Hypothalamus (tissue), 51 donors: ENCODE data around the gene THAP7.

ENCODE experiments used
- DNase-seq, 51 donors: peaks; one replicate each; lab custom pipeline; 2025; lab: John Stamatoyannopoulos, UW

THAP7 gene

DNA sequence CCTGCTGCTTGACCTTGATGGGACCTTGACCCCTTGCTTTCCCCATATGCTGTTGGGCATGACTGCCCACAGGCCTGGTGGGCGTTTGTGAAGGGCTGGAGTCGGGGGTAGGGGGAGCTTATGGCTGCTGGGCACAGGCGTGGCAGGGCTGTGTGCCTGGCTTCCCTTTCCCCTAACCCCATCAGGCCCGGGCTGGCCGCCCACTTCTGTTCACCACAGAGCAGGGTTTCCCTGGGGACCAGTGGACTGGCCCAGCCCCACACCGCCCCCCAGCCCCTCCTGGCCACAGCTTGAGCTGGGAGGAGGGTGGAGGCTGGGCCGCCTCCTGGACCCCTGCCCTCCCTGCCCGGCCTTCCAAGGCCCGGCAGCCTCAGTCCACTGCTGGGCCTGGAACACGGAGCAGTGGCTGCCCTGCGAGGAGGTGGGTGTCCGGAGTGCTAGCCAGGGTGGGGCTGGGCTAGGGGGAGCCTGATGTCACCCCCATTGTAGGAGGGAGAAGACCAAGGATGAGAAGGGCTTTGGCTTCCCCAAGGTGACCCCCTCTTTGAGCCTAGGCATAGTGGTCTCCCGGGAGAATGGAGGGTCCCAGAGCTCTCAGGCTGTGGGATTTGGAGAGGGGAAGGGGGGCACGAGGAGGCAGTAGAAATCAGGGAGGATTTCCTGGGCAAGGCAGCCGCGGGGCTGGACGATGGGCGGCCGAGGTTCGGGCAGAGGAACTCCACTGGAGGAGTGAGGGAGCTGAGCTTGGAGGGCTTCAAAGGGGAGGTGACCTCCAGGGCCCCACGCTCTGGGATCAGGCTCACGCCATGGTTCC, 34.8 kb downstream of the THAP7 start, which contains the start of gene AIFM3:
Gene AIFM3, plus strand, starts transcription at position 373 of the 814 bp plus-strand sequence. CDS start 690 bp downstream, outside the sequence.
- DNase-seq = peak in 27 of 51 donors; percentile 15 to 69 (median 50)

- DNase-seq = no peak
Observed at GRCh38 chr22:20965888-20966855, 35.7 kb downstream of the THAP7 start.

DNA sequence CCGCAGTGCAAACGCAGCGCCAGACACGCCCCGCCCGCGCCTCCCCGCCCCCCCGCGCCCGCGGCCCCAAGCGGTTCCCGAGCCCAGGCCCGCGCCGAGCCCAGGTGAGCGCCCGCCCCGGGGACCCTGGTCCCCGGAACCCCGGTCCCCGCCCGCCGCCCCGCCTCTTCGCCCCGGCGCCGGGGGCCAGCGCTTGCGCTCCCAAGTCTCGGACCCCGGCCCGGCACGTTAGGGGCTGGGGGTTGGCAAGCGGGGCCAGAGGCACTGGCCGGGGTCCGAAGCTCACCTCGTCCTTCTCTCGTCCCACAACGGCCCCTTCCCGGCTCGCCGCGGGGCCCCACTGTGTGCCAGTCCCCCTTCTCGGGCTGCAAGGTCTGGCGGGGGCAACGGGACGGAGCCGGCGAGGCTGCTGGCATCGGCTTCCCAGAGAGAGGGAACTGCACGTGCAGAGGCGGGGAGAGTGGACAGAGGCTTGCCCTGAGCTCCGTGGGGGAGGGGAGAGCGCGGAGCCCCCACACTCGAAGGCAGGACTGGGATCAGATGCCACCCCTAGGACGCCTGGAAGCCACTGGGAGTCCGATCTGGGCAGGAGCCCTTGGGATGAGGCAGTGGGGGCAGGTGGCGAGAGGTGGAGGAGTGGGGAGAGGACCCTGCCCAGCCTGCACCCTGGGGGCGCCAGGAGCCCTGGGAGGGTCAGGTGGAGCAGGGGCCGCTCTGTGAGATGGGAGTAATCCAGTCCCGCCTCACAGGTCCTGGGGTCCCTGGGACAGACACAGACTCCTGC, 36.6 kb downstream of the THAP7 start:
- DNase-seq = peak in 1 of 51 donors; percentile 14

GRCh38 chr22:20964799-20965103, 37.2 kb downstream of the THAP7 start:
- no peak for DNase-seq

DNA sequence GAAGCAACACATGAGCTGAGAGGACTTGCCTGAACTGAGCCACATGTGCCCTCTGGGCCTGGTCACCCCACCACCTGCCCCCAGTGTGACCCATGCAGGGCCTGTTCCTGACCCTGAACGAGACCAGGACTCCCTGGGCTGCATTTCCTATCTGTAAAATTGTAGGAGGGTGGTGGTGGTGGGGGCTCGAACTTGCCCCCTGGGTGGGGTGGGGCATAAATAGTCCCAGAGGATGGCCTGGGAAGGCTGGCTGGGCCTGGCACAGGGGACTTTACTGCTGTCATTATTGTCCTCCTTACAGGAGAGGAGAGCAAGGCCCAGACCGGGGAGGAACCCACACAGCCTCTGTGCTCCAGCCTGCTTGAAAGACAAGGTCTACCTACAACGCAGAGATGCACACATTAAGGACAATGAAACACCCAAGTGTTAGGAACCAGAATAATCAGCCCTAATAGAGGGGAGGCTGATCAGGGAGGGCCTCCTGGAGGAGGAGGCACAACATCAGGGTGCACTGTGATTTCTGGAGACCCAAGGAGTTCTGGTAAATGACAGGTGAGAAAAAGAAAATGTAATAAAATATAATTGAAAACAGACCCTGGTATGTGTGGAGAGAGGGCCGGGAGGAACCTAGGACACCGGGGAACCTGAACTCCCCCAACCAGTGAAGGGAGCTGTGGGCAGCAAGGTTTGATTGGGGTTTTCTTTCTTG, 37.7 kb downstream of the THAP7 start:
- DNase-seq = no peak

GRCh38 chr22:20963201-20964052, 38.5 kb downstream of the THAP7 start:
- DNase-seq = no peak

DNA sequence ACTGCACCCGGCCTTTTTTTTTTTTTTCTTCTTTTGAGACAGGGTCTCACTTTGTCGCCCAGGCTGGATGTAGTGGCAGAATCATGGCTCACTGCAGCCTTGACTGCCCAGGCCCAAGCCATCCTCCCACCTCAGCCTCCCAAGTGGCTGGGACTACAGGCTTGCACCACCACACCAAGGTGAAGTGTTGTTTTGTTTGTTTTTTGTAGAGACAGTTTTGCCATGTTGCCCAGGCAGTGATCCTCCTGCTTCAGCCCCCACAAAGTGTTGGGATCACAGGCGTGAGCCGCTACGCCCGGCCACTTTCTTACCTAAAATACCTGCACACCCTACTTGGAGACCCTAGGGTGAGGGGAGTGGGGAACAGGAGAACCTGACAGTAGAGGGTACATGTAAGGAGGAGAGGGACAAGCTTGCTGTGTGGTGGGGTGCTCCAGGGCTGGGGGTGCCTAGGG, 39.4 kb downstream of the THAP7 start:
- DNase-seq = no peak

- no peak for DNase-seq
Observed at GRCh38 chr22:20960609-20961008, 41.3 kb downstream of the THAP7 start.

DNA sequence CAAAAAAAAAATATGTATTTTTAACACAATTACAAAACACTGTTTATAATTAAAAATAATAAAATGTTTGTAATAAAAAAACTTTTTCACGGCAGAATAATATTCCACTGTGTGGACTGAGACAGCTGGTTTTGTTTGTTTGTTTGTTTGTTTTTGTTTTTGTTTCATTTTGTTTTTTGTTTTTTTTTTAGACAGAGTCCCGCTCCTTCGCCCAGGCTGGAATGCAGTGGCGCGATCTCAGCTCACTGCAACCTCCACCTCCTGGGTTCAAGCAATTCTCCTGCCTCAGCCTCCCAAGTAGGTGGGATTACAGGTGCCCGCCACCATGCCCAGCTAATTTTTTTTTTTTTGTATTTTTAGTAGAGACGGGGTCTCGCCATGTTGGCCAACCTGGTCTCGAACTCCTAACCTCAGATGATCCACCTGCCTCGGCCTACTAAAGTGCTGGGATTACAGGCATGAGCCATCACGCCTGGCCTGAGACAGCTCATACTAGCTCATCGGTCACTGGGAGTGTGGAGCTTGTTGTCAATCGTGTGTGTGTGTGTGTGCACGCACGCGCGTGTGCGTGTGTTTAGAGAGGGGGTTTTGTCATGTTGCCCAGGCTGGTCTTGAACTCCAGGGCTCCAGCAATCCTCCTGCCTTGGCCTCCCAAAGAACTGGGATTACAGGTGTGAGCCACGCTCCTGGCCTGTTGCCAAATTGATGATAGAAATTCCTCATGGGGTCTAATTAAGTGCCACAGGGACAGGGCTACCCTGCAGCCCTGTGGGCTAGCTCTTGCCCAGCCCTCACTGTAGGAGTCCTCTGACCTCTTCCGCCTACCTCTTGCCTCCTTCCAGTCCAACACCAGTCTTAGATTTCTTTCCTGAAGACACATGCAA, 42.1 kb downstream of the THAP7 start:
- no peak for DNase-seq

DNA sequence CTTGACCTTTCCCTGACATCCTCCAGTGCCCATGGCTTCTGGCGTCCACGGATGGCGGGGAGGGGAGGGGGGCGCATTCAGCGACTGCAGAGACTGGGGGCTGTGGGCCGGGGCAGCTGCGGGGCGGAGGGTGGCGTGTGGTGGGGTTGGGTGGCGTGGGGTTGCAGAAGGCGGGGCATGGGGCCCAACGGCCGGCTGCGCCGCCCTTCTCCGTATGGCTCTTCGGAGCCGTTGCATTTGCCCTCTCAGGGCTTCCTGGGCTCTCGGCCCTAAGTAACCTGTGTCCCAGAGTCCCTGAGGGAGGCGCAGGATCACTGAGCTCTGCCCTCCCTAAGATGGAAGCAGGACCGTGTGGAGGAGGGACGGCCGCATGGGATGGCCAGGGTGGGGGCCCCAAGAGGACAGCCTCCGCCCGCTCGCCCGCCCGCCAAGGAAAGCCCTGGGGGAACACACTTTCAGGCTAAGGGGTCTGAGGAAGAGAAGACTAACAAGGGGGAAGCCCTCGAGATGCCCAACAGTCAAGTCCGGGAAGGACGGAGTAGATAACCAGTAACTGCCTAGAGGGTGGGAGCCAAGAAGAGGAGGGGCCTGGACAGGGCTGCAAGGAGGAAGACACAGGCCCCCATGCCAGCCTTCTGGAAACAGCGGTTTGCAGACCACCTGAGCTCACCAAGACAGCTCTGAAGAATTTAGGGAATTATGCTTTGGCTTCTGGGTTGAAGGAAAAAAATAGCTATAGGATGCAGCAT, 44.1 kb downstream of the THAP7 start:
- DNase-seq = peak in 4 of 51 donors; percentile 23 to 43 (median 30)

- peak in 5 of 51 donors; percentile 3 to 36 (median 26) for DNase-seq
Observed at GRCh38 chr22:20957102-20957682, 44.7 kb downstream of the THAP7 start.

DNA sequence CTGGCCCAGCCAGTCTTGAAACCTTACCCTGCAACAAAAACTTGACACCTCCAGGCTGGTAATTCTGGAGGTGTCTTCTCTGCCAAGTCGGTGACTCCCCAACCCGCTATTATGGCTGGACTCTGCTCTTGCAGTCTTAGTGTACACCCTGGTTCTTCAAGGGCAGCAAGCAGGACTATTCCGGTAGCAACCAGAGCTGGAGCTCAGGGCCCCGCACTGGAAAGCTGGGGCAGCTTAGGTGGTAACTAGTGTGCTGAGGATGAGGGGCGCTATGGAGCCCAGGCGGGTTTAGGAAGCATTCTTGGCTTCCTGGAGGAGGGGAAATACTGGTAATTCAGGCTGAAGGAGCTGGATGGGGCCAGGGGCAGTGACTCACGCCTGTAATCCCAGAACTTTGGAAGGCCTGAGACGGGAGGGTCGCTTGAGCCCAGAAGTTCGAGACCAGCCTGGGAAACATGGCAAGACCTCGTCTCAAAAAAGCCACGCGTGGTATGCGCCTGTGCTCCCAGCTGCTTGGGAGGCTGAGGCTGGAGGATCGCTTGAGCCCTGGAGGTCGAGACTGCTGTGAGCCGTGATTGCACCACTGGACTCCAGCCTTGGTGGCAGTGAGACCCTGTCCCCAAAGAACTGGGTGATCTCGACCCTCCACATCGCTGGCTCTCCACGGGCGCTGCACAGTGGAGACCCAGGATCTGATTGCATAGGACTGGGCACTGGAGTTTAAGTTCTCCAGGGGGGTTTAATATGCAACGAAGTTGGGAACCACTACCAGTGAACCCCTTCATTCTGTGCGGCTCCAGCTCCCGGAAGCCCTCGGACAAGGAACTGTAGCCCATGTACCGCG, 45.4 kb downstream of the THAP7 start:
- no peak for DNase-seq

DNA sequence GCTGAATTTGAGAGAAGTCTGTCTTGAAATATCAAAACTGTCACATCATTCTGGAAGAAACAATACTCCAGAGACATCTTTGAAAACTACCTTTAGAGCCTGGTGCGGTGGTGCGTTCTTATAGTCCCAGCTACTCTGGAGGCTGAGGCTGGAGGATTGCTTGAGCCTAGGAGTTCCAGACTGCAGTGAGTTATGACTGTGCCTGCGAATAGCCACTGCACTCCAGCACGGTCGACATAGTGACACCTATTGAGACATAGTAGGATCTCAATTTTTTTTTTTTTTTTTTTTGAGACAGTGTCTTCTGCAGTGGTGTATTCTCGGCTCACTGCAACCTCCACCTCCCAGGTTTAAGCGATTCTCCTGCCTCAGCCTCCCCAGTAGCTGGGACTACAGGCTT, 46.4 kb downstream of the THAP7 start:
- DNase-seq = no peak

DNA sequence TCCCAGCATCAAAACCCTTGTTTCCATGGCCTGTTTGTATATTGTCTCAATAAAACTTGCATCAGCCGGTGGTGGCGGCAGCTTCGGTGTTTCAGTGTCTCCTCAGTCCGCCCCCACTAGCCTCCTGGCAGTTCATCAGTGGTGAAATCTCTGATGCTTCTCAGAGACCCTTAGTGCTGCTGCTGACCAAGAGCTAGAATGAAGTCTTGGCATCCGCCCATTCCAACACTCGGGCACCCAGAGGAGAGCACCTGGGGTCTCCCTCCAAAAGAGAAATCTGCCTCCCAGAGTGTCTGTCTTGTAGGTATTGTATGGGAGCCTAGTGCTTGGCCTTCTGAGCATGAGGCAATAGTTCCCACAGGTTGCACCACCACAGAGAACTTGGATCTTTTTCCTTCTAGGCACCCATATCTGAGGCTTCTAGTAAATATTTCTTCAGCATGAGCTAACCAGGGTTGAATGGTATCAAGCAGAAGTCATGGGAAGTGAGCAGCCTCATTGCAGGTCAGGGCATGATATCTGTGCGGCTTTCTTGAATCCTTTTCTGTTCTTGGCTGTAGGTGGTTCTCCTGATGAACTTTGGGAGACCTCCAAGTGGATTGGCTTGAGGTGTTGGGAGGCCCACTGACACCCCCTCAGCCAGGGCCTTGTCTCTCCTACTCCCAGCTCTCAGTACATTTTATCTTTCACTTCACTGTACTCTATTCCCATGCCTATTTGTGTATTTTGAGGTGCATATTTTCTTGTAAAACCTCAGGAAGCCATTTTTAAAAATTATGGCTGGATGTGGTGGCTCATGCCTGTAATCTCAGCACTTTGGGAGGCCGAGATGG, 48.0 kb downstream of the THAP7 start:
- DNase-seq = no peak

GRCh38 chr22:20953342-20953608, 48.6 kb downstream of the THAP7 start:
- DNase-seq = no peak
